ENCODE measurements around the gene PPARD. TPM values are rescaled to one million over a fixed set of nuclear protein-coding genes. Genes with fewer than 3 reads are reported as not detected.

PPARD gene
- total and polyA plus RNA-seq, 2 experiments from 2014 or later = 9.1 to 20.4 TPM

GRCh38 chr6:35477028-35477427 lies 134.7 kb downstream of the PPARD start:
- WGBS (ENCODE audit: low lambda C conversion rate, missing lambda C conversion rate) = 89% methylated on average over 8 of the region's 8 CpGs
- TF ChIP-seq CTCF (IDR thresholded peaks at IDR 0.05; ENCODE audit: poor library complexity) (no peak), EZH2 (IDR thresholded peaks at IDR 0.05; ENCODE audit: borderline replicate concordance) (no peak)

More at GRCh38 chr6:35477028-35477427, 134.7 kb downstream of the PPARD start:
- Histone ChIP-seq H3K4me1 (ENCODE audit: insufficient read depth) (peaks cover 5% of the 10 kb centered on the region), H3K4me3 (no peak overlapping the region), H2AFZ (no peak overlapping the region), H3K9me2 (replicated peaks; ENCODE audit: insufficient read depth) (no peaks in the 10 kb centered on the region), H3K36me3 (replicated peaks; ENCODE audit: insufficient read depth, low read depth) (no peaks in the 10 kb centered on the region), H3K4me2 (no peak overlapping the region), H3K27me3 (no peaks in the 10 kb centered on the region), H3K9me3 (ENCODE audit: low read depth) (no peaks in the 10 kb centered on the region), H3K79me2 (peaks cover 4% of the 10 kb centered on the region), H3K27ac (no peak overlapping the region), H4K20me1 (ENCODE audit: insufficient read depth, poor library complexity, severe bottlenecking) (peaks cover 10% of the 10 kb centered on the region)
- no peak for DNase-seq (ENCODE audit: low spot score)

Small RNA genes lying within 50 kb of the gene (microRNA-seq; reads per million reads assigned to microRNA genes)
- gene MIR7111 = 4.9 reads per million, percentile 8 among the genes with 10 or more reads in this experiment

Small RNA genes lying within 50 kb of the gene (small RNA-seq; reads per million reads assigned to genes)
- 0.09 reads per million for gene MIR7111

Other genes starting within 250 kb of the PPARD start
- not detected in 2 replicates for gene TCP11, start 201.2 kb upstream of the PPARD start, total RNA-seq
- not detected in 2 replicates for gene TCP11, start 201.2 kb upstream of the PPARD start, polyA plus RNA-seq
- gene SCUBE3, start 128.6 kb upstream of the PPARD start, total RNA-seq = 6.1 and 8.7 TPM in 2 replicates
- 10.2 and 19.6 TPM in 2 replicates for gene SCUBE3, start 128.6 kb upstream of the PPARD start, polyA plus RNA-seq
- 11.4 and 17.0 TPM in 2 replicates for gene ZNF76, start 82.8 kb upstream of the PPARD start, total RNA-seq
- 28.0 and 43.7 TPM in 2 replicates for gene ZNF76, start 82.8 kb upstream of the PPARD start, polyA plus RNA-seq
- 2.2 and 3.7 TPM in 2 replicates for gene DEF6, start 44.7 kb upstream of the PPARD start, total RNA-seq
- 3.7 and 3.8 TPM in 2 replicates for gene DEF6, start 44.7 kb upstream of the PPARD start, polyA plus RNA-seq
- 8.7 and 9.0 TPM in 2 replicates for gene FANCE, start 109.8 kb downstream of the PPARD start, total RNA-seq
- gene FANCE, start 109.8 kb downstream of the PPARD start, polyA plus RNA-seq = 3.7 and 4.1 TPM in 2 replicates
- gene RPL10A, start 125.8 kb downstream of the PPARD start, total RNA-seq = 1,102 and 1,276 TPM in 2 replicates
- 305 and 308 TPM in 2 replicates for gene RPL10A, start 125.8 kb downstream of the PPARD start, polyA plus RNA-seq
- gene TEAD3, start 154.5 kb downstream of the PPARD start, total RNA-seq = 20.4 and 26.3 TPM in 2 replicates
- 33.0 and 35.9 TPM in 2 replicates for gene TEAD3, start 154.5 kb downstream of the PPARD start, polyA plus RNA-seq
- not detected in 2 replicates for gene TULP1, start 170.3 kb downstream of the PPARD start, total RNA-seq
- 0.39 and 1.3 TPM in 2 replicates for gene TULP1, start 170.3 kb downstream of the PPARD start, polyA plus RNA-seq